Epithelial cell of esophagus (primary cell): ENCODE results near the gene PTPRE.
A peak's percentile ranks its signal among the peaks of the same experiment; 100 is the strongest.

Experiments
- DNase-seq: peaks from one replicate; pipeline ENCODE4 v3.0.0; 2010; ENCODE audit warnings: low read depth
- H3K4me3 ChIP-seq: 2 replicates; pipeline ENCODE4 v1.5.1; 2011; ENCODE audit warnings: mild to moderate bottlenecking, low read length, control low read depth
- CTCF ChIP-seq: IDR thresholded peaks from 2 replicates; pipeline ENCODE4 v1.5.1; 2011; ENCODE audit warnings: low read depth, mild to moderate bottlenecking, low read length, control low read depth, inconsistent platforms; ENCODE audit not compliant: insufficient read depth; ENCODE audit errors: missing control alignments

Gene PTPRE

GRCh38 chr10:127875916-127876315, 31.0 kb upstream of the PTPRE start:
- DNase-seq, result no peak
- no peak overlapping the region for H3K4me3 ChIP-seq
- TF ChIP-seq CTCF, result no peak

GRCh38 chr10:127877116-127877515, 29.8 kb upstream of the PTPRE start:
- TF ChIP-seq CTCF, result no peak
- DNase-seq, result peak; percentile 46
- H3K4me3 ChIP-seq, result no peak overlapping the region

GRCh38 chr10:127877699-127878098, 29.2 kb upstream of the PTPRE start:
- no peak overlapping the region for H3K4me3 ChIP-seq
- TF ChIP-seq CTCF, result no peak
- no peak for DNase-seq

GRCh38 chr10:127878475-127879055, 28.3 kb upstream of the PTPRE start:
- peak; percentile 20 for DNase-seq
- no peak overlapping the region for H3K4me3 ChIP-seq
- no peak for TF ChIP-seq CTCF

- DNase-seq, result no peak
- TF ChIP-seq CTCF, result no peak
- H3K4me3 ChIP-seq, result no peak overlapping the region
Measured at GRCh38 chr10:127880557-127880956, 26.3 kb upstream of the PTPRE start.

GRCh38 chr10:127881262-127881661, 25.6 kb upstream of the PTPRE start:
- no peak for TF ChIP-seq CTCF
- H3K4me3 ChIP-seq, result no peak overlapping the region
- no peak for DNase-seq

- no peak for DNase-seq
- H3K4me3 ChIP-seq, result no peak overlapping the region
- TF ChIP-seq CTCF, result no peak
Measured at GRCh38 chr10:127882391-127882790, 24.5 kb upstream of the PTPRE start.
